WTC11 (cell line): ENCODE data around the gene BSN.

ENCODE experiments used
- ATF3 ChIP-seq: sonication (generic); formaldehyde crosslinking; conservative IDR thresholded peaks from 2 replicates; pipeline ENCODE4 v1.8.1; 2022; ENCODE audit warnings: mild to moderate bottlenecking, missing genetic modification reagents
- CBFB ChIP-seq: sonication (generic); formaldehyde crosslinking; IDR thresholded peaks from 2 replicates; pipeline ENCODE4 v1.8.1; 2022; ENCODE audit warnings: mild to moderate bottlenecking, low read depth, missing genetic modification reagents
- CTCF ChIP-seq: fragments of 200-600 bp; IDR thresholded peaks from 2 replicates; pipeline ENCODE4 v1.8.0; 2022; ENCODE audit warnings: antibody characterized with exemption
- E2F1 ChIP-seq: sonication (generic); formaldehyde crosslinking; IDR thresholded peaks from 2 replicates; pipeline ENCODE4 v1.8.0; 2022; ENCODE audit warnings: mild to moderate bottlenecking, missing genetic modification reagents
- ZNF138 ChIP-seq: sonication (generic); formaldehyde crosslinking; conservative IDR thresholded peaks from 2 replicates; pipeline ENCODE4 v1.8.1; 2022; ENCODE audit warnings: mild to moderate bottlenecking, moderate library complexity, missing genetic modification reagents
- TF ChIP-seq, protein P1 (sequence below): sonication (generic); formaldehyde crosslinking; IDR thresholded peaks from 2 replicates; pipeline ENCODE4 v1.8.1; 2023; ENCODE audit warnings: mild to moderate bottlenecking, missing genetic modification reagents

GRCh38 chr3:49673715-49674496 is 119.6 kb downstream of the BSN start, which contains the start of gene APEH:
- TF ChIP-seq CTCF (no peak), ZNF138 (no peak), ATF3 (CRISPR knock-in tag) (no peak), E2F1 (CRISPR knock-in tag) (no peak), CBFB (CRISPR knock-in tag) (no peak)
- TF ChIP-seq, protein P1, sequence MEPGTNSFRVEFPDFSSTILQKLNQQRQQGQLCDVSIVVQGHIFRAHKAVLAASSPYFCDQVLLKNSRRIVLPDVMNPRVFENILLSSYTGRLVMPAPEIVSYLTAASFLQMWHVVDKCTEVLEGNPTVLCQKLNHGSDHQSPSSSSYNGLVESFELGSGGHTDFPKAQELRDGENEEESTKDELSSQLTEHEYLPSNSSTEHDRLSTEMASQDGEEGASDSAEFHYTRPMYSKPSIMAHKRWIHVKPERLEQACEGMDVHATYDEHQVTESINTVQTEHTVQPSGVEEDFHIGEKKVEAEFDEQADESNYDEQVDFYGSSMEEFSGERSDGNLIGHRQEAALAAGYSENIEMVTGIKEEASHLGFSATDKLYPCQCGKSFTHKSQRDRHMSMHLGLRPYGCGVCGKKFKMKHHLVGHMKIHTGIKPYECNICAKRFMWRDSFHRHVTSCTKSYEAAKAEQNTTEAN (CRISPR knock-in tag) = 0 out of 2 replicates have a peak, but pooled peaks have one; percentile 52
